Stimulated activated naive CD4-positive, alpha-beta T cell (primary cell): ENCODE results near the gene FLT1.

ENCODE experiments used
- DNase-seq, 6 experiments: peaks; one replicate each; lab custom pipeline; 2025; lab: John Stamatoyannopoulos, UW

FLT1 gene

GRCh38 chr13:28527629-28528028 lies 32.7 kb upstream of the FLT1 start:
- no peak for DNase-seq

DNA sequence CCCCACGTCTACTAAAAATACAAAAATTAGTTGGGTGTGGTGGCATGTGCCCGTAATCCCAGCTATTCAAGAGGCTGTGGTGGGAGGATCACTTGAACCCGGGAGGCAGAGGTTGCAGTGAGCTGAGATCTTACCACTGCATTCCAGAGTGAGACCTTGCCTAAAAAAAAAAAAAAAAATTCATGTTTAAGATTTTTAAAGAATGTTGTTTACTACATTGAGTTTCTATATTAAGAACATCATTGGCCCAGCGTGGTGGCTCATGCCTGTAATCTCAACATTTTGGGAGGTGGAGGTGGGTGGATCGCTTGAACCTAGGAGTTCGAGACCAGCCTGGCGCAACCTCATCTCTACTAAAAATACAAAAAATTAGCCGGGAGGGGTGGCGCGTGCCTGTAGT lies 31.9 kb upstream of the FLT1 start:
- no peak for DNase-seq

DNA sequence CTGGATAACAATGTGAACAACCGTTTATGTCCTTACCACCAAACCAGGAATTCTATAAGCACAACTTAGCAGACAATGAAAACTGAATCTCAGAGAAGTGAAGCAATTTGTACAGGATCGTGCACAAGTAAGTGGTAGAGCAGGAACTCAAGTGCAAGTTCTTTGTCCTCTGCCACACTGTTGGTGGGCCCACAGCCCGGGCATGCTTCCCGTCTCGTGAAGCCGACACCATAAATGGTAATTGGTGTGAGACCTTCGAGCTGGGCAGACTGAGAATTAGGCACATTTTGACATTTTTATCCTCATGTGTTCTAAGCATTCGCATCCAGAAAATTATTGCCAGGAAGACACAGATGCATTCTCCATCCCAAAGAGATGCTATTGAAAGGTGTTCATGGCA lies 27.9 kb upstream of the FLT1 start:
- DNase-seq = no peak

GRCh38 chr13:28513745-28514144 lies 18.8 kb upstream of the FLT1 start:
- no peak for DNase-seq

DNA sequence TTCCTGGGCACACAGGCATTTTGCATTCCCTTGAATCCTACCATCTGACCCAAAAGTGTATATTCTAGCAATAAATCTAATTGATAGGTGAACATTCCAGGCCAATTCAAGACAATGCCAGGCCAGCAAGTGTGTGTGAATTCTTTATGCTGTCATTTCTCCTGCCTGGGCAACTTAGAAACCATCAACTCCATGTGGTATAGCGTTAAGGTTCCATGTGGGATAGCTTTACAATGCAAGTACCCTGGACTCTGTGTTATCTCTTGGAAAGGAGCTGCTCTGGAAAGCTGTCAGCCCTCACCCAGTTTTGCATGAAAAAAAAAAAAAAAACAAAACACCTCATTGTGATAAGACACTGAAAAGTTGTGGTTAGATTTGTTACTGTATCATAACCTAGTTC lies 15.6 kb upstream of the FLT1 start:
- no peak for DNase-seq

DNA sequence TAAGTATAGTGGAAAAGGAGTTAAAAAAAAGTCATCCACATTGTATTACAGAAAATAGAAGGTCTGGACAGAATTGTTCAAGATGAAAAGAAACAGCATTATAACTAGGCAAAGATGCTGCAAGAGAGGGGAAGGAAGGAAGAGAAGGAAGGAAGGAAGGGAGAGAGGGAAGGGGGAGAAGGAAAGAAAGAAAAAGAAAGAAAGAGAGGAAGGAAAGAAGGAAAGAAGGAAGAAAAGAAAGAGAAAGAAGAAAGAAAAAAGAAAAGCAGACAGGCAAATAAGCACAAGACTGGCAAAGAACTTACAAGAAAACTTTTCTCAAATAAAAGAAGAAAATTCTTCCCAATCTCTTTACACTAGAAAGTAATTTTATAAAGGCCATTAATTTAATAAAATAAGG lies 15.1 kb upstream of the FLT1 start:
- no peak for DNase-seq

- peak in 3 of 6 experiments; percentile 14 to 51 (median 48) for DNase-seq
Observed at GRCh38 chr13:28505543-28506135, 10.7 kb upstream of the FLT1 start.

GRCh38 chr13:28503182-28503967 lies 8.4 kb upstream of the FLT1 start:
- no peak for DNase-seq

DNA sequence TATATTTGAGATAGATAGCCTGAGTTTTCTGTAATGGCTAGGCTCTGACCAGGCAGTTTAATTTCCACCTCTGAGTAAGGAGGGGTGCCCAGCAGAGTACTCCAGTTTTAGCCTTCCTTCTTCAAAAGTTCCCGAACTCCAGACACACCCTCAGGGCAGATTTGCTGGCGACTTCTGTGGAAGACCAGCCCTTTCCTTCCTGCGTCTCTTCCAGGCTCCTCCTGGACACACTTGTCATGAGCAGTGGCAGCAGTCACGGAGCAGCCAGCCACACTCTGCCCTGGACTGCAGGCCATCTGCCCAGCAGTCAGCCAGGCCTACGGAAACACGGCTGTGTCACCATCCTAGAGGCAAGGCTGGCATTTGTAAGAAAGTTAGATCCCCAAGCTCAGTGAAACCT lies 6.6 kb upstream of the FLT1 start:
- no peak for DNase-seq

DNA sequence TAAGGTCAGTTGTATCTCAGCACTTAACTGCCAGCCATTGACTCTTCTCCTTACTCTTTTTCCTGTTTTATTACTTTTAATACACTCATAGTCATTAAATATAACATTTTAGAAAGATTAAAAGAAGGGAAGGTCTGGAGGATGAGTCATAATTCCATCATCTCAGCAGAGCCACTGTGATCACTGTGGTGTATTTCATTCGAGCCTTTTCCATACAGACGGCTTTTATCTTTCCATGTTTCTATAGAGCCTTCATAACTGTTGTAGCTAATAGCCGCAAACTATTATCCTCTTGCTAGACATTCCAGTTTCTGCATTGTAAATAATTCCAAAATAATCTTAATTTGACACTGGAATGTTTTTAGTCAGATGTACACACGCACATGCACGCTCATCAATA lies 4.7 kb upstream of the FLT1 start:
- no peak for DNase-seq

GRCh38 chr13:28498481-28499115 lies 3.7 kb upstream of the FLT1 start:
- DNase-seq = no peak

DNA sequence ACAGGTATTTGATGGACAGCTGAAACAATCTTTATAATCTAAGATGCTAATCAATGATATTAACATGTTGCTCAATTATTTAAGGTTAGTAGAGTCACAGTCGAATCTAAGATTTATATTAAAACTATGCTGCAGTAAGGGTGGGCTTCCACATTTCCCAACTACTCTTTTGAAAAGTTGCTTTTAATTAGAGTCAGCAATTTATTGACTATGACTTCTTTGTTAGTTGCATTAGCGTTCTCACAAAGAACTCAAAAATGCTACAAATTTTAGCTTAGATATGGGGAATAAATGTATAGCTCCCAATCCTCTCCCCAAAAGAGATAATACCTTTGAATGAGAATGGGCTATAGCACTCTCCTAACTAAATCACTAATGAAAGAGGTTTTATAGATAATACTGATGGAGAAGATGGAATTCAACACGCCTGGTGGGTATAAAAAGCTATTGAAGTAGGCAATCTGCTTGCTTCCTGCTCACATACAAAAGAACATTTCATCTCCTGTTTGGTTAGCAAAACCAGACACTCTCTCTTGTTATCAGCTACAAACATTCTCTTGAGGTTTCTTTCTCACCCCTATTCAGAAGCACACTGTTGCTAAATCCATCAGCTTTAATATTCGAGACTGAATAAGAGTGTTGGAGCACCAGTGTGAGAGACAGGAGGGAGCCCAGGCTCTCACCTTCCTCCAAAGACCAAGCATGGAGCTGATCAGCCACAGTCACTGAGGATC lies 2.4 kb upstream of the FLT1 start:
- peak in 2 of 6 experiments; percentile 17 to 25 for DNase-seq

- no peak for DNase-seq
Observed at GRCh38 chr13:28496188-28496564, 1.2 kb upstream of the FLT1 start.

DNA sequence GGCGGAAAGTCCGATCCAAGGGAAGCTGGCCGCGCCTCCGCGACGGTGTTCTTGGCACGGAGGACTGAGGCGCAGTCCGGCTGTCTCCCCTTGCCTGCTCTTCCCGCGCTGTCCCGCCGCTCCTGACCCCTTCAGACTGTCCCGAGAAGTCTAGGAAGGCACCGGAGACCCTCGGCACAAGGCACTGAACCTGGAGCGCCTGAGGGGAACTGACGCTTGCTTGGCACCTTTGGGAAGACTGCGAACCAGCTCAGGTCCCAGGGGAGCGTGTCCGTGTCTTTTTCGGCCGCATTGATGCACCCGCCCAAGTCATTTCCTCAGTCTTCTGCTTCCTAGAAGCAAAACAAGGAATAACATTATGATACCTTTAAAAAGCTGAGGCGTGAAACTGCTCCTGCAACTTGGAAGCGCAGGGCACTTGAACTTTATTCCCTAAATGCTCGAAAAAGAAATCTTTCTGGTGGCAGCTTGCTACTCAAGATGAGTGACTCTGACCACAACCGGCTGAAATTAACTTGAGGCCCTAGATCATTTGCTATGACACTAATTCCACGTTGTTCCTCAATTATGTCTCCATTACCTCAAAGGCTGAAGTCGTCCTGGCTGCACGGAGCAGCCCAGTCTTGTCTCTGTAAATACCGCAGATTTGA lies 735 bp upstream of the FLT1 start:
- DNase-seq = no peak

GRCh38 chr13:28494504-28494777 lies 487 bp downstream of the FLT1 start:
- peak in 3 of 6 experiments; percentile 12 to 46 (median 15) for DNase-seq

DNA sequence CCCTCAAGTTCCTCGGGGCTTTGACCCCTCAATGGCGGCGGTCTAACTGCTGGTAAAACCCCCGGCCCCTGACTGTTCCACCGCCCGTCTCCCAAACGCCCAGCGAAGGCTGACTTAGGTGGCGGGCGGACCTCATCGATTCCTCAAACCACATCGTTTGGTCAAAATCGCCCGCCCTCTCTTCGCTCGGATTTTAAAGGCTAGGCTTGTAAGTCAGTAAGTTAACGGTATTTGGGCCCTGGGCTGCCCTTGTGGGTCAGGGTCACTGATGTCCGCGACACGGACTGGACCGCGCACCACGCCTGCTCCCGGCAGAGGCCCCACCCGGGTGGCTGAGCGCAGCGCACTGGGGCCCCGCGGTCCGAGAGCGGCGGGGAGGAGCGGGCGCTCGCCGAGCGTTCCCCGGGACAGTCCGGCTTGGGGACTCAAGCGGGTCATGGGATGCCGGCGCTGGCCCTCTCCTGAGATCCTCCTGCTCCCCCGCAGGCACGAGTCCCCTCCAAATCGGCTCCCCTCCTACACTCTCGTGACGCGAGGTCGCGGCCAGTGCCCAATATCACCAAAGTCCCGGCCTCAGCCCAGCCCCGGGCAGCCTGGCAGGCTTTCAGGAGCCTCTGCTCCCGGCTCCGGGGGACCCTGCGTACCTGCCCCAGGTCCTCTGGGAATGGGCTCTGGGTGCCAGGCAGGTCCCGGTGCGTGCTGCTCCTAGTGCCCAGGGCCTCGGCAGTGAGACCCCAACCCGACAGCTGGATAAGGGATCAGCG lies 1.0 kb downstream of the FLT1 start:
- DNase-seq = peak in 2 of 6 experiments; percentile 10 to 42

GRCh38 chr13:28492569-28493367 lies 2.2 kb downstream of the FLT1 start:
- peak; percentile 6 to 79 (median 56) for DNase-seq

DNA sequence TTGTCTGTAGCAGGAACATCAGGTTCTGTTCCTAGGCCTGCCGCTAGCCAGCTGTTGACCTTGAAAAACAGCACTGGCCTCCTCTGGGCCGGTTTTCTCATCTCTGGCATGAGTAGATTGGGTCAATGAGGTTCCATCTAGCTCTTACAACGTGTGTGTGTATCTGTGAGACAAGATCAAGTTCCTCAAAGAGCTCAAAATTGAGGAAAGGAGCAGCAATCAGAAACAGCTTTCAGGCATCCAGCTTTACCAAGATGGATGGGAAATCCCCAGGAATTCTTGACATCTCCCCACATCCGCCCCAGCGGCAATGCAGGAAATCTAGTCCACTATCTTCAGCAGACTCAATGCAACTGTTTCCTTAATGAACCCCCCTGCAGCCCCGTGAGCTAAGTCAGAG lies 4.9 kb downstream of the FLT1 start:
- no peak for DNase-seq

DNA sequence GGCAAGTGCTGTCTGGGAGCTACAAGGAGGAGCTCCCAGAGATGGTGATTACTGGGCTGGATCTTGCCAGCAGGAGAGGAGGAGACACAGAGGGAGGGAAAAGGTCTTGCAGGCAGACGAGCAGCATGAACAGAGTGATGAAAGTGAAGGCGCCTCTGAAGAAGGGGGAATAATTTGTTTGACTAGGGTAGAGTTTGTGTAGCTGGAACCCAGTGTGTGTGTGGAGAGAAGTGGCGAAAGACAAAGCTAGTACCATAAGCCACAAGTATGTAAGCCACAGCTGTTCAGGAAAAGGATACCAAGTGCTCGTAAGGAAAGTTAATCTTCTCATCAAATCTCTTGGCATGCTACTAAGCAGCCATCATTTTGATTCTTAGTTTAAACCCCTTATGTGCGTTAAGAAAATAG lies 5.4 kb downstream of the FLT1 start:
- no peak for DNase-seq

GRCh38 chr13:28488376-28489005 lies 6.4 kb downstream of the FLT1 start:
- DNase-seq = no peak
